ENCODE data around the gene ZBTB46.

DNA sequence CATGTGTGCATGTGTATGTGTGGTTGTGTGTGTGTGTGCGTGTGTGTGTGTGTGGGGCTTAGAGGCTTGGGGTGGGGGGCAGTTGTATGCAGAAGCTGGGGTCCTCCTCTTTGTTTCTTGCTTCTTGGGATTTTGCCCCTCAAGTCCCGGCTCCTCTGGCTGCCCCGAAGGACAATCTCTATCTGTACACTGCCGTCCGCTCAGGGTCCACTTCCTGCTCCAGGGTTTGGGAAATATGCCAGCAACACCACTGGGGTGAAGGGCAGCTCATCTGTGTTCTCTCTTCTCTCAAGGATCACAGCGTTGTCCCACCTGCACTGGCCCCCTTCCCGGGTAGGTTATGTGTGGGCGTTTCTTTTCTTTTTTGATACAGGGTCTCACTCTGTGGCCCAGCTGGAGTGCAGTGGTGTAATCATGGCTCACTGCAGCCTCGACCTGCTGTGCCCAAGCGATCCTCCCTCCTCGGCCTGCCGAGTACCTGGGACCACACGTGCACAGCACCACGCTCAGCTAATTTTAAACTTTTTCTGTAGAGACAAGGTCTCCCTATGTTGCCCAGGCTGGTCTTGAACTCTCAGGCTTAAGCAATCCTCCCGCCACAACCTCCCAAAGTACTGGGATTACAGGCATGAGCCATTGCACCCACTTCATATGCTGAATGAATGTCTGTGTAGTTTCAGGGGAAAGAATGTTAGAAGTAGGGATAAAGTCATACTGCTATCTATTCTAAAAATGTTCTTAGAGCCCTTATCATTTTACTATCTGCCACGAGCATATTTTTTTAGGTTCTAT is 65.8 kb downstream of the ZBTB46 start:
- no peak for TF ChIP-seq CTCF (IDR thresholded peaks at IDR 0.05)
- TF ChIP-seq POLR2A (IDR thresholded peaks at IDR 0.05) = no peak
- no peak for TF ChIP-seq EP300 (IDR thresholded peaks at IDR 0.05)

All from tibial nerve (tissue), 4 donors.